ENCODE results near the gene BRD3OS.
A peak's percentile ranks its signal among the peaks of the same experiment; 100 is the strongest.

DNA sequence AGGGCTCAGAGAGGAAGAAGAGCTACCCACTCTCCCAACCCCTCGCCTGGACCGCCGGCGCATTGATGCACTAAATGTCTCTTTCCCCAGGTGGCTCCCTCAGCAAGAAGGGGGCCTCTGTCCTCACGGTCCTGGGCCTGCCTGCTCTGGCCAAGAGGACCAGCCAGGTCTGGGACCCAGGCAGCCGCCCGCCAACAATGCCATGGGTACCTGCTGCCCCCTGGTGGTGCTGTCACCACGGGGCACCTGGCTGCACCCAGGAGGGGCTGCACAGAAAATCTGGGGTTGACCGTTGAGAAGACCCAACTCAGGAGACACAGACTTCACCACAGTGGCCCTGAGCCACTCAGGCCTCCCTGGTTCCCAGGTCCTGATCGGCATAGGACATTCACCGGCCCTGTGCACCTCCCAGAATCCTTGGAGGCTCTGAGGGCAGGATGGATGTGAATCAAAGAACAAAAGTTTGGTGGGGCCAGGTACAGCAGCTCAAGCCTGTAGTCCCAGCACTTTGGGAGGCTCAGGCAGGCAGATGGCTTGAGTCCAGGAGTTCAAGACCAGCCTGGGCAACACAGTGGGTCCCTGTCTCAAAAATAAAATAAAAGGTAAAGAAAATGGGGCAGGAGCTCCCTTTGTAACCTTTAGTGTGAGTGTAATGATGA lies 30.8 kb upstream of the BRD3OS start:
- TF ChIP-seq, protein P1, sequence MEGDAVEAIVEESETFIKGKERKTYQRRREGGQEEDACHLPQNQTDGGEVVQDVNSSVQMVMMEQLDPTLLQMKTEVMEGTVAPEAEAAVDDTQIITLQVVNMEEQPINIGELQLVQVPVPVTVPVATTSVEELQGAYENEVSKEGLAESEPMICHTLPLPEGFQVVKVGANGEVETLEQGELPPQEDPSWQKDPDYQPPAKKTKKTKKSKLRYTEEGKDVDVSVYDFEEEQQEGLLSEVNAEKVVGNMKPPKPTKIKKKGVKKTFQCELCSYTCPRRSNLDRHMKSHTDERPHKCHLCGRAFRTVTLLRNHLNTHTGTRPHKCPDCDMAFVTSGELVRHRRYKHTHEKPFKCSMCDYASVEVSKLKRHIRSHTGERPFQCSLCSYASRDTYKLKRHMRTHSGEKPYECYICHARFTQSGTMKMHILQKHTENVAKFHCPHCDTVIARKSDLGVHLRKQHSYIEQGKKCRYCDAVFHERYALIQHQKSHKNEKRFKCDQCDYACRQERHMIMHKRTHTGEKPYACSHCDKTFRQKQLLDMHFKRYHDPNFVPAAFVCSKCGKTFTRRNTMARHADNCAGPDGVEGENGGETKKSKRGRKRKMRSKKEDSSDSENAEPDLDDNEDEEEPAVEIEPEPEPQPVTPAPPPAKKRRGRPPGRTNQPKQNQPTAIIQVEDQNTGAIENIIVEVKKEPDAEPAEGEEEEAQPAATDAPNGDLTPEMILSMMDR (IDR thresholded peaks at IDR 0.05; ENCODE audit: low read depth, low read length) = peak; percentile 93
- TF ChIP-seq EZH2phosphoT487 (IDR thresholded peaks at IDR 0.05; ENCODE audit: low read depth) = no peak

All from OCI-LY3 (cell line).